ENCODE data around the gene NR1I2. TPM values are rescaled to one million over a fixed set of nuclear protein-coding genes. Genes with fewer than 3 reads are reported as not detected.

The NR1I2 gene
- total RNA-seq: under 1 TPM in 2 of 4 donors, not detected in 2; 0.39 to 0.87 TPM

DNA sequence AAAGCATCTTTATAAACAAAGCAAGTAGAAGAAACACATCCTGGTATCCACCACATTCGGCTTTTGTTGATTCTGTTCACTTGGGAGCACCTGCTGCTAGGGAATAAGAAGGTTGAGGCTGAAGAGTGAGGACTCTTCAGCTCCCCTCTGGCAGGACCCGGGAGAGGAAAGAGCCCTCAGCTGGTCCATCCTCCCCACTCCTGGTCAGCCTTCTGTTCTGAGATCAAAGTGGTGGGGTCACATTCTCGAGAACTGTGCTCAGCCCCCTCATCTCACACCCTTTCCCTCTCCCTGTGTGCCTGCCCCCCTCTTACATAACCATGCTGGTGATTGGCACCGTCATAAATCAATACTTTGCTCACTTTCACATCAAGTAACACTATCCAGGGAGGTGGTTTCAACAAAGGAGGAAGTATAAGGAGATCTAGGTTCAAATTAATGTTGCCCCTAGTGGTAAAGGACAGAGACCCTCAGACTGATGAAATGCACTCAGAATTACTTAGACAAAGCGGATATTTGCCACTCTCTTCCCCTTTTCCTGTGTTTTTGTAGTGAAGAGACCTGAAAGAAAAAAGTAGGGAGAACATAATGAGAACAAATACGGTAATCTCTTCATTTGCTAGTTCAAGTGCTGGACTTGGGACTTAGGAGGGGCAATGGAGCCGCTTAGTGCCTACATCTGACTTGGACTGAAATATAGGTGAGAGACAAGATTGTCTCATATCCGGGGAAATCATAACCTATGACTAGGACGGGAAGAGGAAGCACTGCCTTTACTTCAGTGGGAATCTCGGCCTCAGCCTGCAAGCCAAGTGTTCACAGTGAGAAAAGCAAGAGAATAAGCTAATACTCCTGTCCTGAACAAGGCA, at the start of gene NR1I2:
Gene NR1I2 (plus strand): TSS at position 772 of the 869 bp plus-strand sequence.
- 83% methylated on average over 10 of the region's 10 CpGs for WGBS, 2 donors
- no peaks in the 10 kb centered on the region for H3K27me3 ChIP-seq
- no peaks in the 10 kb centered on the region for H3K36me3 ChIP-seq
- peaks cover 0 to 2% (median 0%) of the 10 kb centered on the region in 4 donors for H3K9me3 ChIP-seq
- TF ChIP-seq, protein P1, sequence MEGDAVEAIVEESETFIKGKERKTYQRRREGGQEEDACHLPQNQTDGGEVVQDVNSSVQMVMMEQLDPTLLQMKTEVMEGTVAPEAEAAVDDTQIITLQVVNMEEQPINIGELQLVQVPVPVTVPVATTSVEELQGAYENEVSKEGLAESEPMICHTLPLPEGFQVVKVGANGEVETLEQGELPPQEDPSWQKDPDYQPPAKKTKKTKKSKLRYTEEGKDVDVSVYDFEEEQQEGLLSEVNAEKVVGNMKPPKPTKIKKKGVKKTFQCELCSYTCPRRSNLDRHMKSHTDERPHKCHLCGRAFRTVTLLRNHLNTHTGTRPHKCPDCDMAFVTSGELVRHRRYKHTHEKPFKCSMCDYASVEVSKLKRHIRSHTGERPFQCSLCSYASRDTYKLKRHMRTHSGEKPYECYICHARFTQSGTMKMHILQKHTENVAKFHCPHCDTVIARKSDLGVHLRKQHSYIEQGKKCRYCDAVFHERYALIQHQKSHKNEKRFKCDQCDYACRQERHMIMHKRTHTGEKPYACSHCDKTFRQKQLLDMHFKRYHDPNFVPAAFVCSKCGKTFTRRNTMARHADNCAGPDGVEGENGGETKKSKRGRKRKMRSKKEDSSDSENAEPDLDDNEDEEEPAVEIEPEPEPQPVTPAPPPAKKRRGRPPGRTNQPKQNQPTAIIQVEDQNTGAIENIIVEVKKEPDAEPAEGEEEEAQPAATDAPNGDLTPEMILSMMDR (IDR thresholded peaks at IDR 0.05): no peak
- DNase-seq (ENCODE audit: low spot score in 2 of 2): no peak
- no peaks in the 10 kb centered on the region for H3K4me1 ChIP-seq
- peak within 1 kb of the TSS in 1 of 4 donors; percentile 1 for H3K4me3 ChIP-seq
- H3K27ac ChIP-seq: peak within 1 kb of the TSS in 1 of 4 donors; percentile 44

DNA sequence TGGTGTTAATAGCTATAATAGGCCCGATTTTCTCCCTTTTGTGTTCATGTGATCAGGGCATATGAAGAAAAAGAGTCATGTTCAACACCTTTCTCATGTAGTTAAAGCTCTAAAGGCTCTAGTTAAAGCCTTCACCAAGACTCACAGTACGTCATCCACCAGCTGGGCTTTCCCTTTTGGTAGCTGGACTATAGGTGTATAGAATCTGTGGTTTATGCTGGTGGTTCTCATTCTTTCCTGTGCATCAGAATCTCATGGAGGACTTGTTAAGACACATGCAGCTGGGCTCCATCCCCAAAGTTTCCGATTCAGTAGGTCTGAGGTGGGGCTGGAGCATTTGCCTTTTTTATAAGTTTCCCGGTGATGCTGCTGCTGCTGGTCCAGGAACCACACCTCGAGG, 48.1 kb upstream of the NR1I2 start:
- Histone ChIP-seq H3K4me3 (no peak overlapping the region), H3K4me1 (no peaks in the 10 kb centered on the region), H3K9me3 (no peaks in the 10 kb centered on the region), H3K27me3 (no peaks in the 10 kb centered on the region), H3K36me3 (peaks cover 0 to 41% (median 0%) of the 10 kb centered on the region in 3 donors), H3K27ac (no peak overlapping the region)
- no peak for DNase-seq (ENCODE audit: low spot score in 2 of 2)
- TF ChIP-seq, protein P1 (IDR thresholded peaks at IDR 0.05): no peak
- TF ChIP-seq POLR2A (IDR thresholded peaks at IDR 0.05) (no peak), EP300 (IDR thresholded peaks at IDR 0.05) (no peak)
- WGBS, 2 donors: 97% methylated on average over 5 of the region's 5 CpGs

DNA sequence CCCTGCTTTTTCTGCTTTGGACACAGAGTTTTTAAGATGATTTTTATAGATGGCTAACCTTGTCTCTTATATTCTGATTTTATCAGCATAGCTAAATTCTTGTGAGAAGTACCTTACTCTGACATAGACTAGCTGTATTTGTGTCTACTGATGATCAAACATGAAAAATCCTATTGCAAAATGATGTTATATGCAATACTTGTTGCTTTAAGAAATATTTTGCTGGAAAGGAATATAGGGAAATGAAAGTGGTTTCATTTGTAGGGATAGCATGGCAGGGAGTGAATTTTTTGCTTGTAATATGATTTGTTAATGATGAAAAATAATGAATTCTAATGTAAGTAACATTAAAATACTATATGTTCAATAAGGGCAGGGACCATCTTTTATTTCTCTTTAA, 43.2 kb upstream of the NR1I2 start:
- DNase-seq (ENCODE audit: low spot score in 2 of 2): no peak
- no peaks in the 10 kb centered on the region for H3K27me3 ChIP-seq

DNA sequence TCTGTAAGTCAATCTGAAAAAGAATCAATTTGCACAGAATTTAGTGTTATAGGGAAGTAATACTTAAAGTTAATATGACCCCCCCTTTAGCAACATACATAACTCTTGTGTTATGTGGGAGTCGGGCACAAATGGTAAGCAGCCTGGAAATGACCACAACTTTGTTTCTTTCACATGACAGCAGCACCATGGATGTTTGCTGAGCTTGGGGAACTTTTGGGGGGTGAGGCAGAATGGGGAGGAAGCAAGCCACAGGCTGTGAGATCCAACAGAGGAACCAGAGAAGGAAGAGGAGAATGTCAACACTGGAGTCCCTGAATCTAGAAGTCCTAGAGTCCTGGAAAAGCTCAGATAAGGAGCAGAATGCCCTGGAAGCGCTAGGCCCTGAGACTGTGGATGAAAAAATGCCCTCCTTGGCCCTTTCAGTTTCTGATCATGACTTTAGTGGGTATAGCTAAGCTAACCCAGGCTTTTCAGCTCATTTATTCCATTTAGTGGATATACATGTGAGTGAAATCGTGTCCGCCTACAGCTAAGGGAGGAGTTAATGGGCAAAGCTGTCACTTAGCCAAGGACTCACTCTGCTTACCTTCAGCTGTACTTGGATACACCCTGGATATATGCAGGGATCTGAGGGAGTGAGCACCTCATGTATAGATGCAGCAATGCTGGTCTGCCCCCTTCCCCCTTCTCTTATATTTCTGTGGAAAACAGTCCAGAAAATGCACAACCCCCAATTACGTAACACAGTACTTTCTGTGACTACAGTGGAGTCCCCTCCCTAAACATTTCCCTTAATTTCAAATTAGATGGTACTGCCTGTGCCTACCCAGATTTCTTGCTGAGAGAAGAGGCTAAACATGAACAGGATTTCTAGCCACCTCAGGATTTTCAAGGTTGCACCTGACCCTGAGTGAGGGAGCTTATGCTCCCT, 40.0 kb upstream of the NR1I2 start:
- Histone ChIP-seq H3K36me3 (peaks cover 0 to 63% (median 0%) of the 10 kb centered on the region in 3 donors), H3K27me3 (no peaks in the 10 kb centered on the region), H3K9me3 (no peaks in the 10 kb centered on the region), H3K4me1 (no peaks in the 10 kb centered on the region), H3K4me3 (no peak overlapping the region), H3K27ac (no peak overlapping the region)
- no peak for DNase-seq (ENCODE audit: low spot score in 2 of 2)
- 85 to 86% methylated on average over 5 of the region's 5 CpGs for WGBS, 2 donors
- no peak for TF ChIP-seq POLR2A (IDR thresholded peaks at IDR 0.05)
- no peak for TF ChIP-seq EP300 (IDR thresholded peaks at IDR 0.05)
- TF ChIP-seq, protein P1 (IDR thresholded peaks at IDR 0.05): no peak

More for the DNA sequence above, 43.2 kb upstream of the NR1I2 start:
- Histone ChIP-seq H3K27ac (no peak overlapping the region), H3K4me1 (no peaks in the 10 kb centered on the region), H3K9me3 (no peaks in the 10 kb centered on the region), H3K4me3 (no peak overlapping the region), H3K36me3 (peaks cover 0 to 44% (median 0%) of the 10 kb centered on the region in 3 donors)
- TF ChIP-seq EP300 (IDR thresholded peaks at IDR 0.05) (no peak), POLR2A (IDR thresholded peaks at IDR 0.05) (no peak)
- TF ChIP-seq, protein P1 (IDR thresholded peaks at IDR 0.05): no peak

Data from tibial nerve (tissue), 4 donors.